Astrocyte (in vitro differentiated cells and primary cell): ENCODE results near the gene ZNF438. TPM values are rescaled to one million over a fixed set of nuclear protein-coding genes. Genes with fewer than 3 reads are reported as not detected.

Experiments
- DNase-seq: peaks from one replicate; pipeline ENCODE4 v3.0.0-alpha.2; 2010; ENCODE audit warnings: low read depth
- FAIRE-seq: peaks from 2 replicates; lab custom pipeline; 2011; peaks lifted over from hg19 to GRCh38; lab: Jason Lieb, UNC
- H2AFZ ChIP-seq: 2 replicates; pipeline ENCODE4 v1.6.0; 2012; ENCODE audit warnings: low read depth, low read length, inconsistent platforms
- H3K27ac ChIP-seq: 2 replicates; pipeline ENCODE4 v1.5.1; 2011; ENCODE audit warnings: low read depth, low read length, inconsistent platforms
- H3K27me3 ChIP-seq: 2 replicates; pipeline ENCODE4 v1.6.0; 2011; ENCODE audit warnings: low read length, inconsistent platforms; ENCODE audit not compliant: insufficient read depth
- H3K36me3 ChIP-seq: 2 replicates; pipeline ENCODE4 v1.5.1; 2011; ENCODE audit warnings: low read length, inconsistent platforms; ENCODE audit not compliant: insufficient read depth
- H3K4me1 ChIP-seq: 2 replicates; pipeline ENCODE4 v1.5.1; 2011; ENCODE audit warnings: low read length, inconsistent platforms; ENCODE audit not compliant: insufficient read depth
- H3K4me2 ChIP-seq: 2 replicates; pipeline ENCODE4 v1.6.0; 2012; ENCODE audit warnings: low read length, inconsistent platforms
- H3K4me3 ChIP-seq: 2 replicates; pipeline ENCODE4 v1.5.1; 2011; ENCODE audit warnings: low read depth, mild to moderate bottlenecking, low read length, inconsistent platforms; ENCODE audit not compliant: insufficient read depth
- H3K79me2 ChIP-seq: 2 replicates; pipeline ENCODE4 v1.6.0; 2012; ENCODE audit warnings: mild to moderate bottlenecking, low read length, inconsistent platforms; ENCODE audit not compliant: insufficient read depth
- H3K9ac ChIP-seq: 2 replicates; pipeline ENCODE4 v1.6.0; 2012; ENCODE audit warnings: mild to moderate bottlenecking, low read length, inconsistent platforms
- H3K9me3 ChIP-seq: 2 replicates; pipeline ENCODE4 v1.5.1; 2012; ENCODE audit warnings: low read depth, mild to moderate bottlenecking, low read length, inconsistent platforms; ENCODE audit not compliant: insufficient read depth
- H4K20me1 ChIP-seq: 2 replicates; pipeline ENCODE4 v1.6.0; 2012; ENCODE audit warnings: low read length, inconsistent platforms; ENCODE audit not compliant: insufficient read depth
- H3K27ac Mint-ChIP-seq: one replicate; pipeline ENCODE4 v1.8.0; 2021; ENCODE audit warnings: mild to moderate bottlenecking, mixed read lengths; ENCODE audit not compliant: unreplicated experiment
- H3K27me3 Mint-ChIP-seq: one replicate; pipeline ENCODE4 v1.8.0; 2021; ENCODE audit warnings: low read depth, mixed read lengths; ENCODE audit not compliant: unreplicated experiment
- H3K36me3 Mint-ChIP-seq: one replicate; pipeline ENCODE4 v1.8.0; 2021; ENCODE audit warnings: low read depth, mixed read lengths; ENCODE audit not compliant: unreplicated experiment
- H3K4me1 Mint-ChIP-seq: one replicate; pipeline ENCODE4 v1.8.0; 2021; ENCODE audit warnings: low read depth, mixed read lengths; ENCODE audit not compliant: unreplicated experiment
- H3K4me3 Mint-ChIP-seq: one replicate; pipeline ENCODE4 v1.8.0; 2021; ENCODE audit warnings: mild to moderate bottlenecking, moderate library complexity, mixed read lengths; ENCODE audit not compliant: unreplicated experiment
- H3K9me3 Mint-ChIP-seq: one replicate; pipeline ENCODE4 v1.8.0; 2021; ENCODE audit warnings: mild to moderate bottlenecking, mixed read lengths; ENCODE audit not compliant: unreplicated experiment
- EZH2 ChIP-seq: IDR thresholded peaks from 2 replicates; pipeline ENCODE4 v1.6.1; 2012; ENCODE audit warnings: mild to moderate bottlenecking, low read length, inconsistent platforms; ENCODE audit not compliant: insufficient read depth
- total RNA-seq: library from RNA; stranded (reverse); gene quantifications from 2 replicates; pipeline ENCODE4 v1.2.1, GENCODE V29; 2021
- TF ChIP-seq, protein P1 (sequence below): IDR thresholded peaks from 2 replicates; pipeline ENCODE4 v1.5.1; 2011; ENCODE audit warnings: low read depth, mild to moderate bottlenecking, inconsistent platforms, low read length, moderate library complexity; ENCODE audit not compliant: insufficient read depth

Gene ZNF438
- total RNA-seq, 1 donor from 2014 or later = 2.2 TPM

DNA sequence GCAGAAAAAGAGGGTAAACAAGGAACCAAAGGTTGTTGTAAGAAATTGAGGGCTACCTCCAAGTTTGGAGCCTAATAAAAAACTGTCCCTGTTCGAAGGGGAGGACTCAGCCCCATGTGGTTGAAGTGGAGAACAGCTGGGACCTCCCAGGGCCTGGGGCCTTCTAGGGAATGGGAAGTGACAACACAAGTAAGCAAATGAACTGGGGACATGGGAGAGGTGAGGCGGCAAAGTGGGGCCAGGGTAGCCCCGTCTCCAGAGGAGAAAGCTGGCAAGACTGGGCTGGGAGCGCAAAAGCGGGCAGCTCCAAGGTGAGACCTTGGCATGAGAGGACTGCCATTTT, 198.1 kb downstream of the ZNF438 start:
- peaks cover 23% of the 10 kb centered on the region for H3K4me1 Mint-ChIP-seq
- H3K4me2 ChIP-seq = no peak overlapping the region
- H3K9me3 ChIP-seq = no peaks in the 10 kb centered on the region
- H3K9me3 Mint-ChIP-seq = peaks cover 1% of the 10 kb centered on the region
- TF ChIP-seq, protein P1, sequence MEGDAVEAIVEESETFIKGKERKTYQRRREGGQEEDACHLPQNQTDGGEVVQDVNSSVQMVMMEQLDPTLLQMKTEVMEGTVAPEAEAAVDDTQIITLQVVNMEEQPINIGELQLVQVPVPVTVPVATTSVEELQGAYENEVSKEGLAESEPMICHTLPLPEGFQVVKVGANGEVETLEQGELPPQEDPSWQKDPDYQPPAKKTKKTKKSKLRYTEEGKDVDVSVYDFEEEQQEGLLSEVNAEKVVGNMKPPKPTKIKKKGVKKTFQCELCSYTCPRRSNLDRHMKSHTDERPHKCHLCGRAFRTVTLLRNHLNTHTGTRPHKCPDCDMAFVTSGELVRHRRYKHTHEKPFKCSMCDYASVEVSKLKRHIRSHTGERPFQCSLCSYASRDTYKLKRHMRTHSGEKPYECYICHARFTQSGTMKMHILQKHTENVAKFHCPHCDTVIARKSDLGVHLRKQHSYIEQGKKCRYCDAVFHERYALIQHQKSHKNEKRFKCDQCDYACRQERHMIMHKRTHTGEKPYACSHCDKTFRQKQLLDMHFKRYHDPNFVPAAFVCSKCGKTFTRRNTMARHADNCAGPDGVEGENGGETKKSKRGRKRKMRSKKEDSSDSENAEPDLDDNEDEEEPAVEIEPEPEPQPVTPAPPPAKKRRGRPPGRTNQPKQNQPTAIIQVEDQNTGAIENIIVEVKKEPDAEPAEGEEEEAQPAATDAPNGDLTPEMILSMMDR = peak; percentile 10
- TF ChIP-seq EZH2 = no peak
- no peak overlapping the region for H2AFZ ChIP-seq
- H3K27ac Mint-ChIP-seq = no peak overlapping the region
- H3K36me3 Mint-ChIP-seq = no peaks in the 10 kb centered on the region
- no peak overlapping the region for H3K9ac ChIP-seq
- no peak for FAIRE-seq
- H3K27ac ChIP-seq = no peak overlapping the region
- H3K4me3 Mint-ChIP-seq = no peak overlapping the region
- peaks cover 7% of the 10 kb centered on the region for H3K4me1 ChIP-seq
- no peaks in the 10 kb centered on the region for H3K27me3 ChIP-seq
- no peaks in the 10 kb centered on the region for H3K27me3 Mint-ChIP-seq
- H3K36me3 ChIP-seq = no peaks in the 10 kb centered on the region
- H3K4me3 ChIP-seq = no peak overlapping the region
- no peaks in the 10 kb centered on the region for H3K79me2 ChIP-seq
- no peak for DNase-seq
- no peaks in the 10 kb centered on the region for H4K20me1 ChIP-seq

DNA sequence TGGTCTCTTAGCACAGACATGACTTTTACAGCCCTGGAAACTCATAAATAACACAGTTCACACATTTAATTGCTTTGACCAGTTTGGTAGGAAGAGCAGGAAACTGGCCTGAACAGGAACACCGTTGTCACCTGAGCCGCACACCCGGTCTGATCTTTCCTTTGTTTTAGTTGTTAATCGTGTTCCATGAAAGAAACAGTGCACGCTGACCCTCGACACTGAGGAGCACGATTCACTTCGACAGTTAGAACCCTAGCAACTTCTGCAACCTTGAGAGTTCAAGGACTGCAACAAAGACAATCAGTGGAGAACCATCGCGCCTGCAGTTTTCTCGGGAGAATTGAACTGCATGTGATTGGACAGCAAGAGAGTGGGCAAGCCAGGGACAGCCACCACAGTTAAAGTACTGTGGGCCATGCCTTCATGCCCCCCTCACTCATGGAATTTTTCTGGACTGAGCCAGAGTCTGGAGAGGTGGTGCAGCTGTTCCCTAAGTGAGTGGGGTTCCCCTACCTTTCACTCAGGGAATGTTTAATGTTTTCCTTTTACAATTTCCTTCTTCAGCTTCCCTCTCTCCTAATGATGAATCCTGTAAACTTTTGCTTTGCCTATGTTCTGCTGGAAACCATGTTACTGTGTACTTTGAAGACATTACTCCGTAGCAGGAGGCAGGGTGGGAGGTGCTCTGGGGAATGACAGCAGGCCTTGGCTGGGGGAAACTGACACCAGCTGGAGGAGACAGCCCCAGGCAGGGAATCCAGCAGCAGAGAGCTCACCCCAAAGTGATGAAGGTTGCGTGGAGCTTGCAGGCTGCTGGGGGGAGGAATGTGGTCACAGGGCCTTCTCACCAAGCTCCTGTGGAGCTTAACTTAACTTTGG, 198.7 kb downstream of the ZNF438 start:
- Histone ChIP-seq H3K9ac (no peak overlapping the region), H3K27ac (no peak overlapping the region), H4K20me1 (no peaks in the 10 kb centered on the region), H2AFZ (no peak overlapping the region), H3K36me3 (no peaks in the 10 kb centered on the region), H3K79me2 (no peaks in the 10 kb centered on the region), H3K4me1 (peaks cover 11% of the 10 kb centered on the region), H3K9me3 (no peaks in the 10 kb centered on the region), H3K27me3 (no peaks in the 10 kb centered on the region), H3K4me3 (no peak overlapping the region), H3K4me2 (no peak overlapping the region)
- peaks cover 1% of the 10 kb centered on the region for H3K9me3 Mint-ChIP-seq
- H3K36me3 Mint-ChIP-seq = no peaks in the 10 kb centered on the region
- no peak overlapping the region for H3K4me3 Mint-ChIP-seq
- TF ChIP-seq EZH2 = no peak
- TF ChIP-seq, protein P1 = no peak
- DNase-seq (no peak), FAIRE-seq (no peak)
- no peak overlapping the region for H3K27ac Mint-ChIP-seq
- peaks cover 23% of the 10 kb centered on the region for H3K4me1 Mint-ChIP-seq
- no peaks in the 10 kb centered on the region for H3K27me3 Mint-ChIP-seq
